Activated gamma-delta T cell treated with Interleukin-2 at 50 U/mL for 16 hours (primary cell): Measurements from ENCODE around the gene ZNF821.
"Not testable (repeated sequence)": the region's sequence is repeated elsewhere in the genome, so short reads cannot be mapped to it uniquely, and the experiment has no call there.

Experiments used
- DNase-seq: peaks from one replicate; pipeline ENCODE4 v3.0.0-alpha.2; 2020

The ZNF821 gene

GRCh38 chr16:71855937-71856662, 27.9 kb downstream of the ZNF821 start:
- DNase-seq = no peak

GRCh38 chr16:71854369-71854948, 29.5 kb downstream of the ZNF821 start:
- DNase-seq = no peak

GRCh38 chr16:71853413-71853812, 30.6 kb downstream of the ZNF821 start:
- DNase-seq = no peak

GRCh38 chr16:71852561-71852960, 31.4 kb downstream of the ZNF821 start:
- DNase-seq = no peak

- DNase-seq = no peak
Measured at GRCh38 chr16:71852158-71852557, 31.8 kb downstream of the ZNF821 start.

- no peak for DNase-seq
Measured at GRCh38 chr16:71851746-71852145, 32.2 kb downstream of the ZNF821 start.

- no peak for DNase-seq
Measured at GRCh38 chr16:71848622-71849021, 35.4 kb downstream of the ZNF821 start.

GRCh38 chr16:71847096-71847495, 36.9 kb downstream of the ZNF821 start:
- DNase-seq = no peak

GRCh38 chr16:71846431-71846830, 37.6 kb downstream of the ZNF821 start:
- no peak for DNase-seq

- peak; percentile 89 for DNase-seq
Measured at GRCh38 chr16:71845639-71846430, 38.1 kb downstream of the ZNF821 start, which contains the start of gene ATXN1L. Gene ATXN1L, plus strand, starts transcription at chr16:71845976. Its CDS starts 3,765 bp downstream, at chr16:71849741.

- no peak for DNase-seq
Measured at GRCh38 chr16:71843572-71843971, 40.4 kb downstream of the ZNF821 start.

- no peak for DNase-seq
Measured at GRCh38 chr16:71840052-71840451, 43.9 kb downstream of the ZNF821 start.

GRCh38 chr16:71837150-71837549, 46.8 kb downstream of the ZNF821 start:
- DNase-seq = no peak

GRCh38 chr16:71834291-71834690, 49.7 kb downstream of the ZNF821 start:
- DNase-seq = no peak

- DNase-seq = not testable (repeated sequence)
Measured at GRCh38 chr16:71832112-71832511, 51.9 kb downstream of the ZNF821 start.

GRCh38 chr16:71831698-71832097, 52.3 kb downstream of the ZNF821 start:
- DNase-seq = not testable (repeated sequence)

- DNase-seq = no peak
Measured at GRCh38 chr16:71830359-71830758, 53.6 kb downstream of the ZNF821 start.

GRCh38 chr16:71826533-71827017, 57.4 kb downstream of the ZNF821 start:
- no peak for DNase-seq

GRCh38 chr16:71817155-71817500, 66.9 kb downstream of the ZNF821 start:
- DNase-seq = not testable (repeated sequence)

GRCh38 chr16:71811261-71811803, 72.7 kb downstream of the ZNF821 start:
- DNase-seq = no peak

GRCh38 chr16:71810155-71810530, 73.8 kb downstream of the ZNF821 start:
- DNase-seq = not testable (repeated sequence)
